Loucy (cell line): ENCODE data around the gene VPS37C.

Source experiments
- EZH2phosphoT487 ChIP-seq: fragments of 200-600 bp; IDR thresholded peaks from 2 replicates; pipeline ENCODE4 v1.6.1; 2018; ENCODE audit warnings: antibody characterized with exemption, mild to moderate bottlenecking, moderate library complexity, borderline replicate concordance
- TF ChIP-seq, protein P1 (sequence below): fragments of 200-600 bp; sonication (generic); conservative IDR thresholded peaks from 2 replicates; pipeline ENCODE4 v1.5.1; 2014; ENCODE audit warnings: mild to moderate bottlenecking, antibody characterized with exemption, low read length

DNA sequence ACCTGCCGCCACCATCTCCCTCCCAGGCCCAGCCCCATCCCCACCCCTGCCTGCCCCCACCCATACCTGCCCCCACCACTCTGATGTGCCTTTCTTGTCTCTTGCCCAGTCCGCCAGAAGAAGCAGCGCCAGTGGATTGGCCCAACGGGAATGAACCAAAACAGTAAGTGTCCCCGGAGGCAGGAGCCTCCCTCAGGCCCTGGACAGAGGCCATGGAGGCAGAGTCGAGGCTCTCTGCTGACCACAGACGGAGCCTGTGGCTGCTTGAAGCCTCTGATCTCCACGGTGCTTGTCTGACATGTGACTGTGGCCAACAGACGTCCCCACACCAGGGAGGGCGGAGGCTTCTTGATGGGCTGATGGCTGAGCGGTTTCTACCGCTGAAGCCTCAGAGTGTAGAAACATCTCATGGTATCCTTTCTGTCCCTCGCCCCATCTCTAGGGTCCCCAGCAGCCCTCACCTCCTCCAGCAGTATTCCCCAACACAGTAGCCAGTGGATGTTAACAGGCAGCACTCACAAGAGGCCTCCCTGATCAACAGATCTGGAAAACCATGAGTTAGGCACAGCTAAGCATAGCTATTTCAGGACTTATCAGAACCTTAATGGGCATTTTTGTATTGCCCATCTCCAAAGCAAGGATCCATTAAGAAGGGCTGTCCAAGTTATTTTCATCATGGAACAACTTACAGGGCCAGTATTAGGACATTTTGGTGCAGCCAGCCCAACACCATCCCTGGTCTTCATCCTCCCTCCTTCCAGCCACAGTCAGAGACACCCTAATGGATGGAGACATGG lies 37.3 kb downstream of the VPS37C start:
- TF ChIP-seq, protein P1, sequence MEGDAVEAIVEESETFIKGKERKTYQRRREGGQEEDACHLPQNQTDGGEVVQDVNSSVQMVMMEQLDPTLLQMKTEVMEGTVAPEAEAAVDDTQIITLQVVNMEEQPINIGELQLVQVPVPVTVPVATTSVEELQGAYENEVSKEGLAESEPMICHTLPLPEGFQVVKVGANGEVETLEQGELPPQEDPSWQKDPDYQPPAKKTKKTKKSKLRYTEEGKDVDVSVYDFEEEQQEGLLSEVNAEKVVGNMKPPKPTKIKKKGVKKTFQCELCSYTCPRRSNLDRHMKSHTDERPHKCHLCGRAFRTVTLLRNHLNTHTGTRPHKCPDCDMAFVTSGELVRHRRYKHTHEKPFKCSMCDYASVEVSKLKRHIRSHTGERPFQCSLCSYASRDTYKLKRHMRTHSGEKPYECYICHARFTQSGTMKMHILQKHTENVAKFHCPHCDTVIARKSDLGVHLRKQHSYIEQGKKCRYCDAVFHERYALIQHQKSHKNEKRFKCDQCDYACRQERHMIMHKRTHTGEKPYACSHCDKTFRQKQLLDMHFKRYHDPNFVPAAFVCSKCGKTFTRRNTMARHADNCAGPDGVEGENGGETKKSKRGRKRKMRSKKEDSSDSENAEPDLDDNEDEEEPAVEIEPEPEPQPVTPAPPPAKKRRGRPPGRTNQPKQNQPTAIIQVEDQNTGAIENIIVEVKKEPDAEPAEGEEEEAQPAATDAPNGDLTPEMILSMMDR = no peak
- TF ChIP-seq EZH2phosphoT487 = no peak
